HG03565 (cell line): ENCODE measurements around the gene TALDO1.

Experiments
- ATAC-seq: cut with Tn5 transposase; IDR thresholded peaks from one replicate; pipeline ENCODE4 v1.9.1; 2021; ENCODE audit warnings: mild to moderate bottlenecking, moderate library complexity; ENCODE audit not compliant: unreplicated experiment

TALDO1 gene

GRCh38 chr11:786235-787083 lies 39.2 kb downstream of the TALDO1 start:
- no peak for ATAC-seq

GRCh38 chr11:787084-787675 lies 39.9 kb downstream of the TALDO1 start:
- ATAC-seq, result no peak

- ATAC-seq, result no peak
Observed at GRCh38 chr11:788009-788640, 40.9 kb downstream of the TALDO1 start.

- ATAC-seq, result no peak
Observed at GRCh38 chr11:788953-789940, 42.0 kb downstream of the TALDO1 start.

- no peak for ATAC-seq
Observed at GRCh38 chr11:789943-790342, 42.7 kb downstream of the TALDO1 start, which contains the start of gene CEND1. CEND1 (minus strand) TSS chr11:790090; CDS start chr11:788576, 1,514 bp downstream.

- ATAC-seq, result no peak
Observed at GRCh38 chr11:790721-791564, 43.7 kb downstream of the TALDO1 start.

GRCh38 chr11:791658-792534 lies 44.6 kb downstream of the TALDO1 start:
- ATAC-seq, result no peak

- no peak for ATAC-seq
Observed at GRCh38 chr11:792535-792821, 45.2 kb downstream of the TALDO1 start.

DNA sequence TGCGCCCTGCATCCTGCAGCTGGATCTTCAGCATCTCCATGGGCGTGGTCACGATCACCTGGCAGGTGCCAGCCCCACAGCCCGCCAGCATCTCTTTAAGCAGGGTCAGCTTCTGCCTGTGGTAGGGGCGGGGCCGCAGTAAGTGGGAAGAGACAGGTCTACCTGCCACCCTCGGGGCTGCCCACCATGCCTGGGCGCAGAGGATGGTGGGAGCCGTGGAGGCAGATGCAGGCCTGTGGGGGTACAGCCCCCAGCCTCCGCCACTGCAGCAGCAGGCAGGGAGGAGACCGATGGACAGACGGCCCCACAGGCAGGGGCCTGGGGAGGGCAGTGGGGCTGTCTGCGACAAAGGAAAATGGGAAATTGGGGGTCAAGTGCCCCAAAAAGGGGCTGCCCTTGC lies 45.6 kb downstream of the TALDO1 start:
- ATAC-seq, result no peak

- no peak for ATAC-seq
Observed at GRCh38 chr11:793556-793955, 46.3 kb downstream of the TALDO1 start.

DNA sequence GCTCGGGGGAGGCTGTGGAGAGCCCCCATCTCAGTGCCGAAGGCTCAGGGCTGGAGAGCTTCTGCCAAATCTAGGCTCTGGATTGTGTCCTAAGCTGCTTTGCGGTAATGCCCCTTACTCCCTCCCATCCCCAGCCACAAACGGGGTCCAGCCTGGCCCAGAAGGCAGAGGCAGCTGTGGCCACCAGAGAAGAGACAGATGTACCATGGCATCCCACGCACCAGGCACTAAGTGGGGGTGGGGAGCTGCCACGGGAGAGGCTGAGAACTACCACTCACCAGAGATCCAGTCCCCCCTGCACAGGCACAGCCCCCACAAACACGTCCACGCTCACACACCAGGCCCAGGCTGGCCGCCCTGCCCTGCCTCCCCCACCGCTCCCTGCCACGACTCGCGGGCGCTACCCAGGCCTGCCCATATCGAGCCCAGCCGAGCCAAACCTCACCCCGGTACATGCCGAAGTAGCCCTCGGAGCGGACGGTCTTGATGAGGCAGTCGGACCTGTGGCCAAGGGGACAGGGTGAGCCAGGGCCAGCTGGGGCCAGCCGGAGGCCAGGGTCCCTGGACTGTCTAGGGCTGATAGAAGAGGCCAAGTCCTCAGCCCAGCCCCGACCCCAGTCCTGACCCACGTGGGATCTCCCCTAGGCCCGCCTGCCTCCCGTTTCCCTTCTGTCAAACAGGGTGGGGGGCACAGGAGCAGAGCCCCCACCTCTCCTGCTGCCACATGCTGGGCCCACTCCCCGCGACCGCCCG lies 46.9 kb downstream of the TALDO1 start:
- ATAC-seq, result no peak

DNA sequence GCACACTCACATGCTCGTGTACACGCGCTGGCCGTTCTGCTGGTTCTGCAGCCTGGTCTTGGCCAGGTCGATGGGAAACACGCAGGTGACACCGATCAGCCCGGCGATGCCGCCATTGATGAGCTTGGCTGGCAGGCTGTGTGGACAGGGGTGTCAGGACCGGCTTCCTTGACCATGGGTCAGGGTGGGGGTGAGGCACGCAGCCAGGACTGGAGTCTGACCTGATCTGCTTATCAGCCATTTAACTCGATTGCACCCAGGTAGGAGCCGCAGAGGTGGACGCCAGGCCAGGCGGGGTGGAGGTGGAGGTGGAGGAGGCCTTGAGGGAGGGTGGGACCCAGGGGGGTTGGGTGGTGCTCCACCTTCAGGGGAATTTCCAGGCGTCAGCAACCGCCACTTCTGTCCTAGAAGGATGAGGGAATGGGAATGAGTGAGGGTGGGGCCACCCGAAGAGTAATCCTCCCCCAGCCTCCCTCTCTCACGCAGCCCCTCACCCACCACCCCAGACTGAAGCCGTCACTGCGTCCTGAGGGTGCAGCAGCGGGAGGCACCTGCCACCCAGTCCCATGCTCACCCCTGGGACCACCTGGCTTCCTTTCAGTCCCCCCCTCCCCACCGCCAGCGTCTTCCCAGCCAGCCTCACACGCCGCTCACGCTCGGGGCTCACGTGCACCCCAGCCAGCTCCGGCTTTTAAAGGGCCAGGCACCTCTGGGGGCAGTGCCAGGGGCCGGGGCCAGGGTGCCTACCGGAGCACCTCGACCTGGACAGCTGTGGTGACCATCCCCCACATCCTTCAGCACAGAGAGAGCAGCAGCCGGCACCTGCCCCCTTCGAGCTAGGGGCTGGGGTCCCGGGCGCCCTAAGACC lies 47.7 kb downstream of the TALDO1 start:
- ATAC-seq, result no peak

GRCh38 chr11:795634-796564 lies 48.6 kb downstream of the TALDO1 start:
- no peak for ATAC-seq

DNA sequence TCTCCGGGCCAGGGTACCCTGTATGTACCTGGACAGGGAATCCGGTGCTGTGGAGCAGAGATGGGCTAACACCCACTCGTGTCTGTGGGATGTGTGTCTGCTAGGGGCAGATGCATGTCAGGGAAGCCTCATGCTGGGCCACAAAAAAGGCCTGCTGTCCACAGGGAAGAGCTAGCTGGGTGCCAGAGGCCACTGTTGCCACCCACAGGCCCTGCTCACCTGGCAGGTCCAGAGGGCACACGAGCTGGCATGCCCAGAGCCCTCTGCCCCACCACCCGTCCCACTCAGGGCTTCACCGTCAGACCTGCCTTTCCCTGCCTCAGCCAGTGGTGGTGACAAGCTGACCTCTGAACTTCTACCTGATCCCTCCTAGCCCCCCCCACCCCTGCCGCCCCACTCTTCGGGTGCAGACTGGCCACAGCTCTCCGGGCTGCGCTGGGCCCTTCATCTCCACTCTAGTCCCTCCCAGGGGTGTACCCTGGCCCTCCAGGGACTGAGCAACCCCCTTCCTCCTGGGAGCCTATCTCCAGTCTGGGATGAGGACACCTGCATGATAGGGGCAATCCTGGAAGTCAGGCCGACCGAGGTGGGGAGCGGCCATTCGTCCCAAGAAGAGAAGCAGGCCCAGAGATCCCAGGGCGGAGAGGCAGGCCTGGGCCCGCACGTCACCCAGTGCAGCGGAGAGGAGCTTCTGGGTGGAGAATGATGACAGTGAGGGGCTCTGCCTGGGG lies 49.5 kb downstream of the TALDO1 start:
- no peak for ATAC-seq

DNA sequence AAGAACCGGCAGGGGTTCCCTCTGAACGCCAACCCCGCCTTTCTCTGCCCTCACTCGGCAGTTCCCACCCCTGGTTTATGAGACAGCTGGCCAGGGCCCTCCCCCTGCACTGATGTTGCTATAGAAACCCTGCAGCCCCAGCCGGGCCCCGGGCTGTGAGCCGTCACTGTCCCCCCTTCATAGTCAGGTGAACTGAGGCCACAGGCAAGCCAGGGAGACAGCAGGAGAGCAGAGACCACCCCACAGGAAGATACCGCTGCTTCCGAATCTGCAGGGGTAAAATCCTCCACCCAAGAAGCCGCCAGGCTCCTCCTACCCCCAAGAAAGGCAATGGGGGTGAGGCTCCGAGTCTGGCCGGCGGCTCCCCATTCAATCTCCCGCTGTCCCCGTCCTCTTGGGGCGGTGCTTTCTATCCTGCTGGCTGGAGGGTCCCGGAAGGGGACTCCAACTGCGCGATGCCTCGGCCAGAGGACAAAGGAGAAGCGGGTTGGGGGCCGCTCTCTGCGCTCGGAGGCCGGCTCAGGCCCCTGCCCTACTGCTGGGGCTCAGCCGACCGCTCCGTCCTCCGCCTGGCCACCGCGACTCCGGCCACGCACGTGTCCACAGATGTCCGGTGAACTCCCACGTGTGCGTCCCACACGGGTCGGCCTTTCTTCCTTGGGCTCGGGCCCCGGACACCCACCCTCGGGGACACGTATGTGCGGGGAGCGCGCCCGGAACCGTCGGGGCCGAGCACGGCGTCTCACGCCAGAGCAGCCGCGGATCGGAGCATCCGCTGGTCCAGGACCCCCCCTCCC lies 50.2 kb downstream of the TALDO1 start:
- ATAC-seq, result peak; percentile 24
